ENCODE data around the gene TCEANC. TPM values are rescaled to one million over a fixed set of nuclear protein-coding genes. Genes with fewer than 3 reads are reported as not detected.

The TCEANC gene
- total and polyA plus RNA-seq, 2 donors (not counting 1 experiment from before 2014, with no cell fraction given), result 2.3 to 7.3 TPM

DNA sequence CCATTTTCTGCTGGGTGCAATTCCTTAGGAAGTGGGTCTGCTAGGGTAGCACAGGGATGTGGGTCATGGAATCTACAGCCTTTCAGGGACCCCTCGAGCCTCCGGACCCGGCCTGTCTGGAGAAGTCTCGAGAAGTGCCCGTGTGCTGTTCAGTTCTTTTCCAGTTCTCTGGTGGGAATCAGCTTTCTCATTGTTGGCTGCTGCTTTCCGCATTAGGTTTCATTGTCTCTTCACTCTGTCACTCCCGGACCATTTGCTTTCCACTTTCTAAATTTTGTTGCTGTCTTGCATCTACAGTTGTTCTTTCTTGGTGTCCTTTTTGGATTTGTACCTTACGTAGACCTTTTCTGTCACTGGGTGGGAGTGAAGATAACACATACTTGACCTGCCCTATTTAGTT, 42.0 kb downstream of the TCEANC start:
- H3K27ac ChIP-seq (ENCODE audit: insufficient read depth, low read length), result no peak overlapping the region
- no peaks in the 10 kb centered on the region for H3K4me1 ChIP-seq (ENCODE audit: control insufficient read depth, extremely low read depth, insufficient read depth, low read length)
- no peaks in the 10 kb centered on the region for H3K9me3 ChIP-seq (ENCODE audit: control insufficient read depth, insufficient read depth, low read depth, low read length)
- H3K27me3 ChIP-seq (ENCODE audit: control insufficient read depth, insufficient read depth, low read length), result no peaks in the 10 kb centered on the region
- TF ChIP-seq, protein P1, sequence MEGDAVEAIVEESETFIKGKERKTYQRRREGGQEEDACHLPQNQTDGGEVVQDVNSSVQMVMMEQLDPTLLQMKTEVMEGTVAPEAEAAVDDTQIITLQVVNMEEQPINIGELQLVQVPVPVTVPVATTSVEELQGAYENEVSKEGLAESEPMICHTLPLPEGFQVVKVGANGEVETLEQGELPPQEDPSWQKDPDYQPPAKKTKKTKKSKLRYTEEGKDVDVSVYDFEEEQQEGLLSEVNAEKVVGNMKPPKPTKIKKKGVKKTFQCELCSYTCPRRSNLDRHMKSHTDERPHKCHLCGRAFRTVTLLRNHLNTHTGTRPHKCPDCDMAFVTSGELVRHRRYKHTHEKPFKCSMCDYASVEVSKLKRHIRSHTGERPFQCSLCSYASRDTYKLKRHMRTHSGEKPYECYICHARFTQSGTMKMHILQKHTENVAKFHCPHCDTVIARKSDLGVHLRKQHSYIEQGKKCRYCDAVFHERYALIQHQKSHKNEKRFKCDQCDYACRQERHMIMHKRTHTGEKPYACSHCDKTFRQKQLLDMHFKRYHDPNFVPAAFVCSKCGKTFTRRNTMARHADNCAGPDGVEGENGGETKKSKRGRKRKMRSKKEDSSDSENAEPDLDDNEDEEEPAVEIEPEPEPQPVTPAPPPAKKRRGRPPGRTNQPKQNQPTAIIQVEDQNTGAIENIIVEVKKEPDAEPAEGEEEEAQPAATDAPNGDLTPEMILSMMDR (conservative IDR thresholded peaks at IDR 0.05 in 1 of 2, IDR thresholded peaks at IDR 0.05 in 1 of 2; ENCODE audit: low read depth in 1 of 2, low read length in 2 of 2), result no peak
- no peak for TF ChIP-seq EZH2 (IDR thresholded peaks at IDR 0.05; ENCODE audit: low read length, missing control alignments)
- H4K20me1 ChIP-seq (ENCODE audit: control insufficient read depth, extremely low read depth, insufficient read depth, low read length), result peaks cover 3% of the 10 kb centered on the region
- H3K79me2 ChIP-seq (ENCODE audit: control insufficient read depth, insufficient read depth, low read length), result peaks cover 63% of the 10 kb centered on the region
- no peak for DNase-seq (ENCODE audit: low read depth in 2 of 2)
- H3K36me3 ChIP-seq (ENCODE audit: control insufficient read depth, insufficient read depth, low read length), result no peaks in the 10 kb centered on the region
- H3K4me2 ChIP-seq (ENCODE audit: extremely low read depth, insufficient read depth, low read length), result no peak overlapping the region
- no peak overlapping the region for H2AFZ ChIP-seq (ENCODE audit: low read length)
- H3K4me3 ChIP-seq (replicated peaks in 1 of 4; ENCODE audit: control extremely low read depth in 1 of 4, insufficient read depth in 1 of 4, low read depth in 3 of 4, low read length in 4 of 4), result no peak overlapping the region
- H3K9ac ChIP-seq (ENCODE audit: insufficient read depth, low read length), result no peak overlapping the region

DNA sequence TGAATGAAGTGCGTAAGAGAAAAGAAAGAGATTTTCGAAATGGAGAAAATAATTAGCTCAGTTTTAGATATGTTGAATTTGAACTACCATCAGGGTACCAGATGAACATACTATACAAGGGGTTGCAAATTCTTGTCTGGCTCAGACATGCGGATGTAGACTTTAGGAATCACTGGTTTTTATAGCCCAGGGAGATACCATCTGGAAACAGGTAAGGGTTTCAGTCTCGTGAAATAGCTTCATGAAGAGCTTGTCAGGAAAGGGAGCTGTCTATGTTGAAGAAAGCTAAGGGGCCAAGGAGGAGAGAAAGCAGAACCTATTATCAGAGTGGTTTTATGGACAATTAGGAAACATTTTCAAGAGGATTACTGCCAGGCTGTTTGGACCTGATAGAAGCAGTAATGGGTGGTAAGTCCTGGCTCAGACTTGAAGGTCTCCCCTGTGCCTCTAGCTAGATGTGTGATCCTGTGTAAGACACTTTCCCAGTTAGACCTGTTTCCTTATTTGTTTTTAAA, 42.7 kb downstream of the TCEANC start:
- no peaks in the 10 kb centered on the region for H3K9me3 ChIP-seq (ENCODE audit: control insufficient read depth, insufficient read depth, low read depth, low read length)
- DNase-seq (ENCODE audit: low read depth in 2 of 2), result no peak
- H3K27ac ChIP-seq (ENCODE audit: insufficient read depth, low read length), result no peak overlapping the region
- no peaks in the 10 kb centered on the region for H3K27me3 ChIP-seq (ENCODE audit: control insufficient read depth, insufficient read depth, low read length)
- peaks cover 56% of the 10 kb centered on the region for H3K79me2 ChIP-seq (ENCODE audit: control insufficient read depth, insufficient read depth, low read length)
- H3K4me3 ChIP-seq (replicated peaks in 1 of 4; ENCODE audit: control extremely low read depth in 1 of 4, insufficient read depth in 1 of 4, low read depth in 3 of 4, low read length in 4 of 4), result no peak overlapping the region
- no peak for TF ChIP-seq EZH2 (IDR thresholded peaks at IDR 0.05; ENCODE audit: low read length, missing control alignments)
- TF ChIP-seq, protein P1 (conservative IDR thresholded peaks at IDR 0.05 in 1 of 2, IDR thresholded peaks at IDR 0.05 in 1 of 2; ENCODE audit: low read depth in 1 of 2, low read length in 2 of 2), result no peak
- no peaks in the 10 kb centered on the region for H3K4me1 ChIP-seq (ENCODE audit: control insufficient read depth, extremely low read depth, insufficient read depth, low read length)
- H3K36me3 ChIP-seq (ENCODE audit: control insufficient read depth, insufficient read depth, low read length), result no peaks in the 10 kb centered on the region
- H2AFZ ChIP-seq (ENCODE audit: low read length), result no peak overlapping the region
- no peak overlapping the region for H3K4me2 ChIP-seq (ENCODE audit: extremely low read depth, insufficient read depth, low read length)
- peaks cover 3% of the 10 kb centered on the region for H4K20me1 ChIP-seq (ENCODE audit: control insufficient read depth, extremely low read depth, insufficient read depth, low read length)
- no peak overlapping the region for H3K9ac ChIP-seq (ENCODE audit: insufficient read depth, low read length)

DNA sequence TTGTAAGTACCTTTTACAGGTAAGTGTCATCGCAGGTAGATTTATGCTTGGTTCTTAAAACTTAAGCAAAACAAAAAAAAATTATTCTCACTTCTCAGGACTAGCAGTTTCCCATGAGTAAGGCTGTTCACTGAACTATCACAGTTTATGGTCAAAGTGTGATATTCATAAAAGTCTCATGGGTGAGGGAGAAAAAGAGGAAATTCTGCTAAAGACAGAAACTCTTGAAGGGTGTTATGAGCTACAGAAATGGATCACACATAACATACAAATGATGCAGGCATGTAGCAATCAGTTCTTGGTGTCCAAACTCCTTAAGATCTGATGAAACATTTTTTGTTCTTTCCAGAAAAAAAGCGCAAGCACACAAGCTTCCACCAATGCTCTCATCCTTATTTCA, 44.5 kb downstream of the TCEANC start:
- Histone ChIP-seq H3K27ac (ENCODE audit: insufficient read depth, low read length) (no peak overlapping the region), H3K36me3 (ENCODE audit: control insufficient read depth, insufficient read depth, low read length) (no peaks in the 10 kb centered on the region), H3K79me2 (ENCODE audit: control insufficient read depth, insufficient read depth, low read length) (peaks cover 51% of the 10 kb centered on the region), H3K9ac (ENCODE audit: insufficient read depth, low read length) (no peak overlapping the region), H3K9me3 (ENCODE audit: control insufficient read depth, insufficient read depth, low read depth, low read length) (no peaks in the 10 kb centered on the region), H3K4me3 (replicated peaks in 1 of 4; ENCODE audit: control extremely low read depth in 1 of 4, insufficient read depth in 1 of 4, low read depth in 3 of 4, low read length in 4 of 4) (no peak overlapping the region), H3K27me3 (ENCODE audit: control insufficient read depth, insufficient read depth, low read length) (no peaks in the 10 kb centered on the region), H3K4me2 (ENCODE audit: extremely low read depth, insufficient read depth, low read length) (no peak overlapping the region), H4K20me1 (ENCODE audit: control insufficient read depth, extremely low read depth, insufficient read depth, low read length) (peaks cover 3% of the 10 kb centered on the region), H2AFZ (ENCODE audit: low read length) (no peak overlapping the region), H3K4me1 (ENCODE audit: control insufficient read depth, extremely low read depth, insufficient read depth, low read length) (no peaks in the 10 kb centered on the region)
- no peak for TF ChIP-seq EZH2 (IDR thresholded peaks at IDR 0.05; ENCODE audit: low read length, missing control alignments)
- TF ChIP-seq, protein P1 (conservative IDR thresholded peaks at IDR 0.05 in 1 of 2, IDR thresholded peaks at IDR 0.05 in 1 of 2; ENCODE audit: low read depth in 1 of 2, low read length in 2 of 2), result no peak
- DNase-seq (ENCODE audit: low read depth in 2 of 2), result no peak

All from fibroblast of lung (primary cell).